Renal pelvis (tissue), 4 donors: ENCODE data around the gene SIRPA. TPM values are rescaled to one million over a fixed set of nuclear protein-coding genes. Genes with fewer than 3 reads are reported as not detected.

ENCODE experiments used
- DNase-seq: peaks from one replicate; pipeline ENCODE4 v3.0.0-alpha.2; 2013
- polyA plus RNA-seq, 3 donors: library from polyadenylated mRNA; unstranded; fragments of 120-200 nt; gene quantifications; one replicate each; pipeline ENCODE4 v1.2.1, GENCODE V29; 2013; ENCODE audit not compliant: insufficient read length in 3 of 3

The SIRPA gene
- polyA plus RNA-seq, 3 donors, result 28.1 to 29.9 (median 28.5) TPM

DNA sequence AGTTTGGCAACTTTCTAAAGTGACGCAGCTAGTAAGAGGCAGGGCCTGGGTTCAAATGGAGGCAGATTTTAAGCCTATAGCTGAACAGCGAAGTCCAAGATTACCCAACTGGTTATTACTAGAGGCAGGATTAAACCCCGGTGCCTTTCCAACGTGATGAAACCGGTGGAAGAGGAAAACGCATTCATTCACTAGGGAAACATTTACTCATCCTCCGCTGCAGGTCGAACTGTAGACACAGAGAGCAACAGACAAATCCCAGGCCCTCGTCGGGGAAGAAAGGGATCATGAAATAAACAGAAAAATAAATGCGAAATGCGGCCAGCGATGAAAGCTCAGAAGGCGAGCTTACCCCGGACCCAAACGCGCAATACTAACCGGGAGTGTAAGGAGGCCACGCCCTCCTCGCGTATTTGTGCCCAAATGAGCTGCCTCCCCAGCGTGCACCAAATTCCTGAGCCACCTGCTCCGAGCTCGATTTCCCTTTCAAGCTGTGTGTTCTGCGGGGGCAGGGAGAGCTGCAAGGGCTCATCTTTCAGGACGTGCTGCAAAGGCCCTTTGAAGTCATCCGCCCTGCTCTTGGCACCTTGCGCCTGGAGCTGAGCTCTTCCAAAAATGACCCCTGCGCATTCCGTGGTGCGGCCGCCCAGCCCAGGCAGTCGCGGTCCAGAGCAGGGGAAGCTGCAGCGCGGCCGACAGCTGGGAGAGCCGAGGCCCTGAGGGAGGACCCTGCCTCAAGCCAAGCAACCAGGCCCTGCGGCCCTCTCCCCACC lies 51.7 kb downstream of the SIRPA start:
- peak; percentile 88 for DNase-seq

DNA sequence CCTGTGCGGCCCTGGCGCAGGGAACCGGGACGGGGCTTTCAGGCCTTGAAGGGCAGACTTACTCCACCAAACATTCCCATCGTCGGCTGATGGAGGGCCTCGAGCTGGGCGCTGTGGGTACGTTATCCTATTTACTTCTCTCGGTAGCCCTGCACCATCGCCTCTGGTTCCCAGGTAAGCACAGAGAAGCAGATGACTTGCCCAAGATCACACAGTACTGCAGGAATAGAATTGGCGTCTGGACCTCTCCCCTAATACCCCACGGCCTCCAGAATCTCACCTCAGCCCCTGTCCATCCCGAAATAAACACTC lies 52.3 kb downstream of the SIRPA start:
- no peak for DNase-seq

DNA sequence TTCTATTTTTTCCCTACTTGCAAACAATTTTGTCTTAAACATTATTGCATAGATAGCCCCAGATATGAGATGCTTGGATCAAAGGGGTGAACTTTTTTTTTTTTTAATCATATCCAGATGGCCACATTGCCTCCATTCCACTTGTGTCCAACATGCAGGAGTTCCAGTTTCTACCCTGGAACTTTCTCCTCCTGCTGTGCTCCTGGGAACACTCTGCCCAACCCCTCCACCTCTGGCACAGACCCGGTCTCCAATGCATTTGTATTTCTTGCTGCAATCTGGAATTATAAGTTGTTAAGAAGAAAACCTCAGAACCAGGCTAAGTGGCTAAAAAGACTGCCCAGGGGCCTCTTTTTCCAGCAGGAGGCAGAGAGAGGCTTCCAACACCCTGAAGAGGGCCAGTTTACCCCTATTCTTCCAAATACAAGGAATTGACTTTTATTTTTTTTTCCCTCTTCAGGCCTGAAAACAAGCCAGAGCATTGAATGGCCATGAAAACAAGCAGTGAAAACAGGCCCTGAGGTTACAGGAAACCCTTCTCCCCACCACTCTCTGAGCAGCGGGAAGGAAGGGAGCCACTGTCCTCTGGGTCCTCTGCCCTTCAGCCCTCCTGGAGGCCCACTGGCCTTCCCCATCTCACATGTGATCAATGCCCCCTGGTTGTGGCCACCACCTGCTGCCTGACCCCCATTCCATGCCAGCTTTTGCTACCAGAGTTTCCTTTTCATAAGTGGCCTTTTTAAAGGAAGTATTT lies 54.3 kb downstream of the SIRPA start:
- DNase-seq, result no peak

DNA sequence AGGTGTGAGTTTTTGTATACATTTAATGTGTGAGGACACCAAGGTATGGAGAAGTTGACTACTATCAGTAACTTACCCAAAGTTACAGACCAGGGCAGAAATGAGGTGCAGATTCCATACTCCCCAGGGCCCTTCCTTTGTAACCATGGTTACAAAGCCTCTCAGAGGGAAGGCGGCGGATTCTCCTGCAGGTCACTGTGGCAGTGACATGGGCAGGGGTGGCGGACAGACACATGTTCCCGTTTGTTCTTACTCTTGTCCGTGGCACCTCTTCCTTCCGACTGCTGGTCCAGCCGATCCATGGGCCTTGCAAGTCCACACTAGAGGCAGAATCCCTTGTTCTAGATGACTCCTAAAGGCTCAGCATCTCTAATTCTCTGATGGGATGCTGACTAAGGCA lies 55.6 kb downstream of the SIRPA start:
- DNase-seq, result no peak

DNA sequence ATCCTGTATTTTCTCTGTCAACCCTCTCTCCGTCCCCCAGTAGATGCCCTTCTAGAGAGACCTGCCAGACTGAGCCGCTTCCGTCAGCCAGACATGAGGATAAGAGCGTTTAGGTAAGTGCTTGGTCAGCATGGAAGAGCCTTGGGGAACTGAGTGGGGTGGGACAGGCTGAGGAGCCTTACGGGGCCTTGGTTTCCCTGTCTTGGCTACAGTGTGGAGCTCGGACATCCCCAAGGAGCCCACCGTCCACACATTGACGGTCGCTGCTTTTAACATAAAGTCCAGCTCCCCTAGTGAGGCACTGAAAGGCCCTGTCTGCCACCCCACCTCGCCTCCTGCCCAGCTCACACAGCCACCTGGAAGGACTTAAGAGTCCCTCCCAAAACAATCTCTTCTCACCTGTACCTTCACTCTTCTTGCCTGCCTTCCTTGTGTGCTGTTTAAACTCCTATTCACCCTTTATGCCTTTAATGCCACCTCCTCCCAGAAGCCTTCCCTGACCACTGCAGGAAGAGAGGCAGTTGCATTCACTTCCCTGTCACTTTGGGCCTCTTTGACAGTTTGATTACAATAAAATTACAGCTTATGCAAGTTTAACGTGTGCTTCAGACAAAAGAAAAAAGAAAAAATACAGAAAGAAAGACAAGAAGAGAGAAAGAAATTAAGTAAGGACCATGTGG lies 56.4 kb downstream of the SIRPA start:
- no peak for DNase-seq

DNA sequence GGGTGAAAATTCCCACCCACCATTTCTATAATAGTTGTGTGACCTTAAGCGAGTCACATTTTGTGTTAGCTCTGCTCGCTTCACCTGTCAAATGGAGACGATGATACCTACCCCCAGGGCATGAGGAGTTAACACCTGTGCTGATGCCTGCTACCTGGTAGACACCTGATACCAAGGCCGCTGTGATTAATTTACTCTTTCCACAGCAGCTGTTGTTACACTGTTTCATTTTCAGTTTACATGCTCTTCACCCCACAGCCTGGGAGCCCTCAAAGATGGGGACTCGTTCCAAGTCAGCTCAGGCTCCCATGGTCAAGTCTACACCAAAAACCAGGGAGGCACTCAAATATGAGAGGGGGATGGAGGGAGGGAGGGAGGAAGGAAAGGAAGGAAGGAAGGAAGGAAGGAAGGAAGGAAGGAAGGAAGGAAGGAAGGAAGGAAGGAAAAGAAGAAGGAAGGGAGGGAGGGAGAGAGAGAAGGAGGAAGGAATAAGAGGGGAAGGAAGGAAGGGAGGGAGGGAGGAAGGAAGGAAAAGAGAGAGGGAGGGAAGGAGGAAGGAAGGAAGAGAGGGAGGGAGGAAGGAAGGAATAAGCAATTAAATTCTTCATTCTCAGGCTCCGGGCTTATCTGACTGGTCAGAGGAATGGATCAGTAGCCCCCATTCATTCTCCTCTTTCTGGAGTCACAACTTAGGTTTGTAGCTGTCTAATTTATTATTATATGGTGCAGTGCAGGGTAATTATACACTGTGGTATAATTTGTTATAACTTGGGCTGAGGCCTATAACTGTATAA lies 57.7 kb downstream of the SIRPA start:
- no peak for DNase-seq

DNA sequence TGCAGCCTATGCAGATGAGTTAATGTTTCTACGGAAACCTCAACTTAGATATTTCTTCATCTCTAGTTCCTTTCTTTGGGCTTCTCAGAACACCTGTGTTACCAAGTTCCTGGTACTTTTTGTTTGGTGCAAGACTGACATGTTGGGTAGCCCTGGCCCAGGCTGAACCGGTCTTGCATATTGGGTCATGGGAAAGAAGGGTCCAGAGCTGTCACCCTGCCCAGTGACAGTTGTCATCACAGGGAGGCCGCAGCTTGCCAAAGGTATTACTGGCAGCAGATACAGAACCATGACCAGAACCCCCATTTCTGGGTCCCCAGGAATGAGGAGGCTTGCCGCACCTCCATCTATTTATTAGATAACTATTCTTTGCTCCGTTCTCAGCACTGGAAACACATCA lies 58.4 kb downstream of the SIRPA start:
- DNase-seq, result no peak

DNA sequence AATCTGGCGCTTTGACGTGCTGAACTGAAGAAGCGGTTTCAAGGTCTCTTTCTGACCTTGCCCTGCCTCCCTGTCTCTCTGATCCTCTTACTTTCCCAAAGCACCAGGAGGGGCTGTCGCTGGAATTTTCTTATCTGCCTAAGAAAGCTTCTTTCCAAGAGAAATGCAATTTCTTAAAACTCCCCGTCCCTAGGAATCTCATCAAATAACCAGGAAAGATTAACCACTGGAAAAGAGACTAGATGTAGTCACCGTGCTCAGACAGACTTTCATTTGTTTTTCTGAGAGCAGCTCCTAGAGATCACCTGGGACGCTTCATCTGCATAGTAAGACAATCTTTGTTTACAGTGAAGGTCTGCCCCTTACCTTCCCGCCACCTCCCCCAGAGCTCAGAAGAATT lies 60.0 kb downstream of the SIRPA start:
- DNase-seq, result no peak

DNA sequence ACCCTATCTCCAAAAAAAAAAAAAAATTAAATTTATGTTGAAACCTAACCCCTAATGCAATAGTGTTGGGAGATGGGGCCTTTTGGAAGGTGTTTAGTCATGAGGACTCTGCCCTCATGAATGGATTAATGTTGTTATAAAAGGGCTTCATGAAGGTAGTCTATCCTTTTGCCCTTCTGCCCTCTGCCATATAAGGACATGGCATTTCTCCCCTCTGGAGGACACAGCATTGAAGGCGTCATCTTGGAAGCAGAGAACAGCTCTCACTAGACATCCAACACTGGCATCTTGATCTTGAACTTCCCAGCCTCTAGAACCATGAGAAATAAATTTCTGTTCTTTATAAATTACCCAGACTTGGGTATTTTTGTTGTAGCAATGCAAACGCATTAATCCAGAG lies 63.2 kb downstream of the SIRPA start:
- no peak for DNase-seq

DNA sequence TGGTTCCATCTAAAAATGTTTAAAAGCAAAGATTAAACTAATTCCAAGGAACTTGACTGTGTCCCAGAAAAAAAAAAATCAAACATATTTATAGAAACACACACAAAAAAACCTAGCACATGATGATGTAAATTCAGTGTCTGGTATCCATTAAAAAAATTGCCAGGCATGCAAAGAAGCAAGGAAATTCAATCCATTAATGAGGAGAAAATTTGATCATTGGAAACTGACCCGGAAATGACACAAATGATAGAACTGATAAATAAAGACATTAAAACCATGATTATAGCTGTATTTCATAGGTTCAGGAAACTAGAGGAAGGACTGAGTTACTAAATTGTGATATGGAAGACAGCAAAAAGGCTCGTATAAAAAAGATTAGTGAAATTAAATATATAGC lies 63.9 kb downstream of the SIRPA start:
- DNase-seq, result no peak

DNA sequence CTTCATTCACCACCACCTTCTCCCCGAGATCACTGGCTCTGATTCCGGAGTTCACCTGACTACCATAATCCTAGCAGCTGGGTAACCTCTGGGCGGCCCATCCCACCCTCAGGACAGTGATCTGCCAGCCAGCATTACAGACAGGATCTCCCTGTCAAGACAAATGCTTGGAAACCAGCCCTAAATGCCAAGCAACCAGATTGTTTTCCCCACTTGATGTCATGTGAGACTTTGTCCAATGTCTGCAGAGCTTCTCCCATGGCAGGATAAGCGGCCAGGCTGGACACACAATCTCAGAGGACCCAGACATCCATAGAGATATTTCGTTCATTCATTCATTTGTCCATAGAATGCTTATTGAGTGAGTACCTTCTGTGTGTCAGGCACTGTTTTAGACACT lies 66.2 kb downstream of the SIRPA start:
- no peak for DNase-seq

DNA sequence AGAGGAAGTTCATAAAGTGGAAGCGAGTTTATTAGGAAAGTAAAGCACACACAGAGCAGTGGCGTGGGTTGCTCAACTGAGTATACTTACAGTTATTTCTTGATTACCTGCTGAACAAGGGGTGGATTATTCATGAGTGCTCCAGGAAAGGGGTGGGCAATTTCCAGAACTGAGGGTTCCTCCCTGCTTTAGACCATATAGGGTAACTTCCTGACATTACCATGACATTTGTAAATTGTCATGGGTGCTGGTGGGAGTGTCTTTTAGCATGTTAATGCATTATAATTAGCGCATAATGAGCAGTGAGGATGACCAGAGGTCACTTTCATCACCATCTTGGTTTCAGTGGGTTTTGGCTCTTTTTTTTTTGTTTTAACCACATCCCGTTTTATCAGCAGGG lies 68.9 kb downstream of the SIRPA start:
- DNase-seq, result no peak

DNA sequence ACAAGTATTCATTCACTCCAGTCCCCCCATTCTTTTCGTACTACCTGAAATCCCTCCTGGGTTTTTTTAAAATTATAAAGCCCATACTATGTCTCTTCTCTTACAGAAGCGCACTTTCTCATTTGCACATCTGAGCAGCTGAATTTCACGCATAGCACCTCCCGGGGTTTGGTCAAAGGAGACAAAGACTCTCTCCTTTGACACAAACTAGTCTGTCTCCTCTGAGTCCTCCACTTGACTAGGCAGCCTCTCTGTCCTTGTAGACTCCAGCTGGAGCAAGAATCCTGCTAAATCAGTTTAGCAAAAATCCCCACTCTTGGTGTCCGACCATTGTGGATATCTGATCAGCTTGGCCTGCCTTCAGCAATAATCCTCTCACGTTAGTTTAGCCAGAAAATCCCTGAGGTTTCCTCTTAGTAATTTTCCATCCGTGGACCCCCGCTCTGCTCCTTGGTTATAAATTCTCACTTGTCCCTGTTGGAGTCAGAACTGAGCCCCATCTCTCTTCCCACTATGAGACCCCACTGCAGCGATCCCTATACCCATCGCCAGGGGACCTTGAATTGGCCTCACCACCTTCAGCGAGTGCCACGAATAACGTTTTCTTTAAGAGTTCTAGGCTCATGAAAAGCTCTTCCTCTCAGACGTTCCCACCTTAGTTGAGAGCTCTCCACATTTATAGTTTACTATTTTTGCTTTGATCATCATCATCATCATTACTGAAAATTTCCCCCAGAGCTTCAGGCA lies 69.6 kb downstream of the SIRPA start:
- DNase-seq, result no peak

DNA sequence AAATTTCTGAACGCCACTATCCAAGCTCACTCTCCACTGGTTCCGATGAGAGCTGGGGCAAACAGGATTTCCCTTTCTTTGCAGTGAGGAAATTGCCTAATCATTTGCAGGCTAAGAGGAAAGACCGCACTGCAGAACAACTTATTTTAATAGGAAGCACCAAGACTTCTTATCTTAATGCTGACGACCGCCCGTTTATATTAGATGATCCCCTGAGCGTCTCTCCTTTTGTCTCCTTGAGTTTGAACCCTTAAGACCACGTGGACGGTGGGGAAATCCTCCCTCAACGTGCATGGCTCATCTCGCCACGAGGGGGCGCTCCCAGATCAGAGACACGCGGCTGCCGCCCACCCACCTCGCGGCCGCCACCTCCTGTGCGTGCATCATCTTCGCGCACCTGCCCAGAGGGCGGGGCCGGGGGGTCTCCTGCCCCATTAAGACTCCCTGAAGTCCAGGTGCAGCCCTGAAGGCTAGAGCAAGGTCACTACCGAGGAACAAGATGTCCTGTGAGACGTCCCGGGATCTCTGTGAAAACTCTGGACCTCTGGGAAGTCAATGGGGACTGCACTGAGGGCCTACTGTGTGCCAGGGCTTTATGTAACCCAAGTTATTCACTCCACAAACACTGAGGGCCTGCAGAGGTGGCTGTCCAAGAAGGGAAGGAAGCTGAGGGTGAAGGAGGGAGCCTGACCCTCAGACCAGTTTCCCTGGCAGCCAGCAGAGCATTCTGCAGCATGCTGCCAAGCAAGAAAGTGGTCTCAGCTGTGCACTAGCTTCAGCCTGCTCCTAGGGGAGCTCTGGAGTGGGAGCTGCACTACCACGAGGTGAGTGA lies 70.5 kb downstream of the SIRPA start:
- DNase-seq, result peak; percentile 63

DNA sequence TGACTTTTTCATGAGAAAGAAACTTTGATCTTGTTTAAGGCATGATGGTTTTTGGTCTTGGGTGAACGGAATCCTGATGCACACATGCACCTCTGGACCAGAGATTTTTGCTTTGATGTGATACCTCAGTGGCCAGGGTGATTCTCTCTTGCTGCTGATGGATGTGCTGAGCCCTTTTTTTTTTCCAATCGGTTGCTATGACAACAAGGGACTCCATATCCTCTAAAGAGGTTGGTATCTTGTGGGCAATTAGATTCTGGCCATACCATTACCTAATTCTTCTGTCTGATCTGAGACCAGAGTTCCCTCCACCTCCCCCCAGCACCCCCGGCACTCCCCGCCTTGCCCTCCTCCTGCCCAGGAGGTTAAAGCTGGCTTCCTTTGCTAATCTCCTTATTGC lies 73.8 kb downstream of the SIRPA start:
- DNase-seq, result no peak

DNA sequence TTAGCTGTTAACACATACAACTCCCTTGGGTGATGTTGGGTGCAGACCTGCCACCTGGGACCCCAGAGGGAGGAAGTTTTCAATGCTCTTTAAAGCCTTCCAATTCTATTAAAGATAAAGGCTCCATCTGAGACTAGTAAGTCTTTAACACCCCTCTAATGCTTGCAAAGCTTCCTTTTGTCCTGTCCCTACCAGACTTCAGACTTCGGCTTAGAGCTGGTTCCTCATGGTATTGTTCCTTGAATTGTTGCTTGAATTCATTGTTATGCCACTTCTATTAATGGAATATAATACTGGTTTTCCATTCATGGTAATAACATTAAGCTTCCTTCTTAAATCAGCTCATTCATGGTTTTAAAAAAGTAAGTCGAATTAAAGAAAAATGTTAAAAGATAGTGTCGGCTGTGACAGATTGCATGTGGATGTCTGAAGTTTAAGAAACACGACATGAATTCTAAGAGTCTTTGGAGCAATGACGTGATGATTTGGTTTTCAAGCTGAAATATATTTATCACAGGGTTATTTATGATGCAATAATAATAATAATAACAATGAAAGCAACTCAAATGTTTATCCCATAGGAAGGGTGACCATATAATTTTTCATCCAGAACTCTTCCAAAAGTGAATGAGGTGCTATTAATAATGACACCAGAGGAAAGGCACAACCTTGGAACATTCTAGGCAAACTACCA lies 76.8 kb downstream of the SIRPA start:
- no peak for DNase-seq

DNA sequence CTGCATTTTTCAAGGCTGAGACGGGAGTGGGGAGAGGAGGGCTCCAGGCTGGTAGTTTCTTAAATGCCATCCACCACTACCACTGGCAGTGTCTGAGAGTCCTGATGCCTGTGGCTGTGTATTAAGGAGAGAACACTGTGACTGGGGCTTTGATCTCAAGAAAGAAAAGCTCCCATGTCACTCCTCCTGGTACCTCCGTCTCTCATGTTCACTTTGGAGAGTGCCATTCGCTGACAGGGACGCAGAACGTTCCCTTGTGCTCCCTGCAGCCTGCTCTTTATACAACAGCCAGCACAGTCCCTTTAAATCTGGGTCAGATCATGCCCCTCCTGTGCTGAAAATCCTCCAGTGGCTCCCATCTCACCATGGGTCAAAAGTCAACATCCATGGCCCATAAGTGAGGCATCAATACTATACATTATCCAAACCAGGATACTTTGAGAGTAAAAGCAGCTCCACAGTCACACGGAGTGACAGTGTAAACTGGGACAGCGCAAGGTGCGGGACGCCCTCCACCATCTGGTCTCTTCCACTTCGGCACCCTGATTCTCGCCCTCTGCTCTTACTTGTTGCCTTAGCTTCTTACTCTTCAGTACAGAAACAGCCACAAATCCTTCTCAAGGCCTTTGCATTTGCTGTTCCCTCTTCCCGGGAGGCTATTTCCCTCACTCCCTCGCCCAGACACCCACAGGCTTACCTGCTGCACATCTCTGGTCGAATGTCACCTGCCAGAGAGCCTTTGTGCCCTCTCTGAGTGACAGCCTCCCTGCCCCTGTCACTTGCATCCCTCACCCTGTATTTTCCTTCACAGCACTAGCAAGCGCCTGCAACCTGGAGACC lies 78.6 kb downstream of the SIRPA start:
- no peak for DNase-seq

DNA sequence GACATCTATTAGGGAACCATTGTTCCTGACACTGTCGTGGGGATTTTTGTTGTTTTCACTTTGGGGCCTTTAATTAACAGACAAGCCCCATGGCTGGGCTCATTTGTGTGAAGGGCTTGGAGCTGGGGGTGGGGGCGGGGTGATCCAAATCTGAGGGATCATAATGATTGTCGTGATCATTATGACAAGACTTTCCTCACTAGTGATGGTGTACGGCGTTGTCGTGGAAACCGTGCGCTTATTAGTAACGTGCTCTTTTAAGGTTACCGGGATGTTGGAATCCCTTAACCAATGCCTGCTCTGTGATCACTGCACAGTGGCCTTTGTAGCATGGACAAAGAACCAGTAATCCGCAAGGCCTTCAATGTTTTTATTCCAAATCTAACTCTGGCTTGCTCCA lies 80.1 kb downstream of the SIRPA start:
- DNase-seq, result no peak
